DLD1 (cell line): Measurements from ENCODE around the gene HSPB8.

ENCODE experiments used
- in situ Hi-C: cut with HindIII; loops from 2 replicates; pipeline ENCODE4 v1.10.0; 2017; ENCODE audit warnings: low sequenced_read_pairs

Gene HSPB8

GRCh38 chr12:119169150-119169549 is 9.6 kb upstream of the HSPB8 start:
- in situ Hi-C loops, result no loop called here

DNA sequence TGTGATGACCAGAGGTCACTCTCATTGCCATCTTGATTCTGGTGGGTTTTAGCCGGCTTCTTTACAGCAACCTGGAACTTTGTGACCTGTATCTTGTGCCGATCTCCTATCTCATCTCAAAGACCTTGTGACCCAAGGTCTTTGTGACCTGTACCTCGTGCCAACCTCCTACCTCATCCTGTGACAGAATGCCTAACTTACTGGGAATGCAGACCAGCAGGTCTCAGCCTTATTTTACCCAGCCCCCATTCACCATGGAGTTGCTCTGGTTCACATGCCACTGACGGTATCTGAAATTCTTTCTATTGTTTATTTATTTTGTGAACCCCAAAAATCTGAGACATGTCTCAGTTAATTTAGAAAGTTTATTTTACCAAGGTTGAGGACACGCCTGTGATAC is 7.4 kb upstream of the HSPB8 start:
- in situ Hi-C loops, result no loop called here

DNA sequence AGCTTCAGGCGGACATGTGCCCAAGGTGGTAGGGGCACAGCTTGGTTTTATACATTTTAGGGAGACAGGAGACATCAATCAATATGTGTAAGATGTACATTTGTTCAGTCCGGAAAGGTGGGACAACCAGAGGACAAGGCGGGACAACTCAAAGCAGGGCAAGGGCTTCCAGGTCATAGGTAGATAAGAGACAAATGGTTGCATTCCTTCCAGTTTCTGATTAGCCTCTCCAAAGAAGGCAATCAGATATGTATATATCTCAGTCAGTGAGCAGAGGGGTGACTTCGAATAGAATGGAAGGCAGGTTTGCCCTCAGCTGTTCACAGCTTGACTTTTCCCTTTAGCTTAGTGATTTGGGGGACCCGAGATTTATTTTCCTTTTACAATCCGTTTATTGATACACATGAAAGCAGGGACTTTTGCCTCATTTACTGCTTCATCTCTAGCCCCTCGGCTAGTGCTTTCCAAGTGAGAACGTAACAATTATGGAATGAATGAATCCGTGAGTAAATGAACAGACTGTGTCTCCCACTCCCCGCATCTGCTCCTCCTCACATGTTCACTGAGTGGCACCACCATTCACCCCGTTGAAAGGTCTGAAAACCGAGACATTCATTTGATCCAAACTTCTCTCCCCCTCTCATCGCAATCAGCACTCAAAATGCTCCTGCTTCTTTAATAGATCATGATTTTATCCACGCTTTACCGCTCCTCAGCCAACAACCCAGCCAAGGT is 6.9 kb upstream of the HSPB8 start:
- in situ Hi-C loops, result no loop called here

DNA sequence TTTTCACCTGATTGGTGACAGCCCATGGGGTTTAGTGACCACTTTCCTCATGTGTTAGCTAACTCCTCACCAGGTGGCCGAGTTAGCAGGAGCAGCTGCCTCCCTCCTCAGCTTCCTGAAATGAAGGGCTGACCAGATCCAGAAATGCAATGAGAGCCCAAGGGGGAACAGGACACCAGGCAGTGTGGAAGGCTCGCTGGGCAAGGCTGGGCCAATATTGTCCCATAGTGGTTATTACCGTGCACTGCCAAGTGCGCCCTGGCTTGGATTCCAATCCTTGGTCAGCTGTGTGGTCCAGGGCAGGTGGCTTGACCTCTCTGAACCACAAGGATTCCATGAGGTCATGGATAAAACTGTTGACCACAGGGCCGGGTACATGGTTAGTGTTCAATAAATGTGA is 3.6 kb upstream of the HSPB8 start:
- in situ Hi-C loops, result no loop called here

DNA sequence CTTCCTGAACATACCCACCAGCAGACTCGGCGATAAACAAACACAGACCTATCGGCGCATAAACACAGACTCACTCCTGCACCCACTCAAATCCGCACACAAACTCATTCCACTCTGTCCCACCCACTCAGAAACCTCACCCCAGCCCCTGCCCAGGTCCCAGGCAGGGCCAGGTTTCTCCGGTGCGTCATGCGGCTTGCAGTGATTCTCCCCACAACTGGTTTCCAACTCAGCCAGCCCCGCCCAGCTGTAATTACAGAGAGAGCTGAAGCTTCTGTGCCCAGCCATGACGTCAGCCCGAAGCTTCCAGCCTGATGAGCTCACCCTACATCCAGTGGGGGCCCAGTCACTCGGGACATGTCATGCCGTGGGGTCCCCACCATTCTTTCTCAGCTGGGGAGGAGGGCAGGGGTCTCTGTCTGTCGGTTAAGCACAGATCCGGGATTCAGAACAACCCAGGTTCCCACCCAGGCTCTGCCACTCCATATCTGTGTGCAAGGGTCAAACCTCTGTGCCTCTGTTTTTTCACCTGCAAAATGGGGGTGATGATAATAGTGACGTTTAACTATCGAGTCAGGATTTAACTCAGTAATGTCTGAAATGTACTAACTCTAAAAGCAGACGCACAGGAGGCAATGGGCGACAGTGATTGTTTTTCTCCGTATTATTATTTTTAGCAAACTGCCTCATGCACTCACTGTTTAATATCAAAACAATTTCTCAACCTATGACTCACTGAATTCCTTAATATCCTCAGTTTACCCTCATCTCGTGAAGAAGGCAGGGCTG is 2.3 kb upstream of the HSPB8 start:
- in situ Hi-C loops, result no loop called here

GRCh38 chr12:119177056-119177325 is 1.7 kb upstream of the HSPB8 start:
- in situ Hi-C loops, result no loop called here

DNA sequence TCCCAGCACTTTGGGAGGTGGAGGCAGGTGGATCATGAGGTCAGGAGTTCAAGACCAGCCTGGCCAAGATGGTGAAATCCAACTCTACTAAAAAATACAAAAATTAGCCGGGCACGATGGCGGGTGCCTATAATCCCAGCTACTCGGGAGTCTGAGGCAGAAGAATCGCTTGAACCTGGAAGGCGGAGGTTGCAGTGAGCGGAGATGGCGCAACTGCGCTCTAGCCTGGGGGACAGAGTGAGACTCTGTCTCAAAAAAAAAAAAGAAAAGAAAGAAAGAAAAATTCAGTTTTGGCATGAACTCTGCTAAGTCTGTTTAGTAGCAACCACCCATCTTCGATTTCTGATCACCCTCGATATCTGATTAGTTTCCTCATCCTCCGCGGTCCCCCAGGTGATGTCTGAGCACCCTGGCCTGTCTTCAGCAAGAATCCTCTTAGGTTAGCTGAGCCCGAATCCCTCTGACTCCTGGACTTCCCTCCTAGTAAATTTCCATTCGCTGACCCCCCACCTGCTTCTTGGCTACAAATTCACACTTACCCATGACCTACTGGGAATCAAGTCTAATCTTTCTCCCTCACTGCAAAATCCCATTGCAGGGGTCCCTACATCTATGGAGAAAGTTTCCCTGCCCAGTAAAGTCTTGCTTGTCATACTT is 879 bp upstream of the HSPB8 start:
- in situ Hi-C loops, result no loop called here

GRCh38 chr12:119179335-119180021 is 747 bp downstream of the HSPB8 start:
- in situ Hi-C loops, result no loop called here

- in situ Hi-C loops, result no loop called here
These were observed 1.8 kb downstream of the HSPB8 start for GRCh38 chr12:119180380-119181040.

DNA sequence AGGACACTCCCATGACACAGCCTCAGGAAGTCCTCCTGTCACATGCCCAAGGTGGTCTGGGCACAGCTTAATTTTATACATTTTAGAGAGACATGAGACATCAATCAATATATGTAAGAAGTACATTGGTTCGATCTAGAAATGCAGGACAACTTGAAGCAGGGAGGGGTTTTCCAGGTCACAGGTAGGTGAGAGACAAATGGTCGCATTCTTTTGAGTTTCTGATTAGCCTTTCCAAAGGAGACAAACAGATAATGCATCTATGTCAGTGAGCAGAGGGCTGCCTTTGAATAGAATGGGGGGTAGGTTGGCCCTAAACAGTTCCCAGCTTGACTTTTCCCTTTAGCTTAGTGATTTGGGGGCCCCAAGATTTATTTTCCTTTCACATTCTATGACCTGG is 2.5 kb downstream of the HSPB8 start:
- in situ Hi-C loops, result no loop called here

DNA sequence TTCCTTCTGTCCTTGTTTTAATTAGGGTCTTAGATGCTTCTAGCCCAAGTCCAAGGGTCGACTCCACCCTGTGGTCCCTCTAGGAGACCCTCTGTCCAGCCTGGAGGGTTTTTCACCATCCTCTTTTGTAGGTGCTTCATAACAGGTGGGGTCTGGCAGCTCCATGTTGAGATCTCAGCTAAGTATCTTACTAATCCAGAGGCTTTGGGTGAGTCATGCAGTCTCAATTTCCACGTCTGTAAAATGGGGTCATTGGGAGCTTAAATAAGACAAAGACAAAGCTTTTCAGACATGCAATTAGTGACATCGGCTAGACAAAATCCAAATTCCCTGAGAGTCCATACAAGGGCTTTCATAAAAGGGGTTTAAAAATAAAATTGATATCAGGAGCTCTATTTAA is 3.2 kb downstream of the HSPB8 start:
- in situ Hi-C loops, result no loop called here

GRCh38 chr12:119182701-119183493 is 4.2 kb downstream of the HSPB8 start:
- in situ Hi-C loops, result no loop called here

DNA sequence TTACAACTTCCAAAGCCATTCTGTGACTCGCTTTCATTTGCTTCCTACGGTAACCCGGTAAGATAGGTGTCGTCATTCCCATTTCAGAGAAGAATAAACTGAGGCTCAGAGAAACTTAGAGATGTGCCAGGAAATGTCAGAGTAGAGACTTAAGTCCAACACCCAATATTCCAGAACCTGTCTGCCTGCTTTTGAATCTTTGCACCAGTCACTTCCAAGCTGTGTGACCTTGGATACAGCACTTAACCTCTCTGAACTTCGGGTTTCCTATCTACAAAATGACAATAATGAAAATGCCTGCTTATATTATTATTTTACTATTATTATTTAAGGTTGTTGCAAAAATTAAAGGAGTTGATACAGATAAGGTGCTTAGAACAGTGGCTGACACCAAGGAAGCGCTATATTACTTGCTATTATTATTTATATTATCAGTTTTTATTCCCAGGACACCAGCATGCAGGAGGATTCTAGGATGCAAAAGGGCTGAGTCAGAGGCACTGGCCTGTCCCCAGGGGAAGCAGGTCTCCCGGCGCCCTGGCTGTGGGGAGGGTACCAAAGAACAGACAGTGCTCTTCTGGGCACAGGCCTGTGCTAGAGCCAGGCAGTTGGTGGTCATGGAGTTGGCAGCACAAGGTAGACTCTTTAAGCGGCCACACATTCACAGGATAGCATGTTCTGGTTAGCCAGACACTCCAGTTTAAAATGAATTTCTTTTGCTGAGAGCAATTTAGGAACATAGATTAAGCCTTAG is 5.4 kb downstream of the HSPB8 start:
- in situ Hi-C loops, result no loop called here

DNA sequence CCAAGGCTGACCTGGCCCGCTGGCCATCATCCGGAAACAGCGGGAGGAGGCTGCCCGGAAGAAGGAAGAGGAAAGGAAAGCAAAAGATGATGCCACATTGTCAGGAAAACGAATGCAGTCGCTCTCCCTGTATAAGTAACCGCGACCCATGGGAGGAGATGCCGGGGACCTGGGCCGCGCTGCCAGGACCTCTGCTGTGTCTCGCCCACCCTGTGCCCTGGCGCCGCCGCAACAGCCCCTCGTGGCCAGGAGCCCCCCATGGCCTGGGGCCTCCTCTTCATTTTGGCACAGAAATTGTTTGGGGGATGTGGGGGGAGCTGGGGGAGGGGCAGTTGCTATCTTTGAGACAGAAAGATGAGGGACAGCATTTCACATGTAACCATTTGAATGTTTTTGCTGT is 16.5 kb downstream of the HSPB8 start:
- in situ Hi-C loops, result no loop called here

GRCh38 chr12:119198440-119198839 is 19.7 kb downstream of the HSPB8 start:
- in situ Hi-C loops, result no loop called here

DNA sequence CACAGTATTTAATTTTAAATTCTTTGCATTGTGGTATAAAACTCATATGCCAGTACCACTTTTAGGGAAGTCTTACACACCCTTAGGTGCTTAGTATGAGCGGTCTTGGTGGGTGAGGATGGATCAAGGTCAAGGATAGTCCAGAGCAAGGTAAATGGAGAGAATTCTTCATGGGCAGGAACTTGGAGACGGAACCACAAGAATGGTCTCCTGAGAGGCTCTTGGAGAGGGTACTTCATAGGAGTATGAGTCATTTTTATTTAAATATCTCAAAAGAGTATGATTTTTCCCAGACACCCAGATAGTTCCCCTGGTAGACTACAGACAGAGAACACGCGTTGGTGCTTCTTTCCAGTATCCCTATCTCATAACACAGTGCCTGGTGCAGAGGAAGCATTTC is 21.9 kb downstream of the HSPB8 start:
- in situ Hi-C loops, result no loop called here

DNA sequence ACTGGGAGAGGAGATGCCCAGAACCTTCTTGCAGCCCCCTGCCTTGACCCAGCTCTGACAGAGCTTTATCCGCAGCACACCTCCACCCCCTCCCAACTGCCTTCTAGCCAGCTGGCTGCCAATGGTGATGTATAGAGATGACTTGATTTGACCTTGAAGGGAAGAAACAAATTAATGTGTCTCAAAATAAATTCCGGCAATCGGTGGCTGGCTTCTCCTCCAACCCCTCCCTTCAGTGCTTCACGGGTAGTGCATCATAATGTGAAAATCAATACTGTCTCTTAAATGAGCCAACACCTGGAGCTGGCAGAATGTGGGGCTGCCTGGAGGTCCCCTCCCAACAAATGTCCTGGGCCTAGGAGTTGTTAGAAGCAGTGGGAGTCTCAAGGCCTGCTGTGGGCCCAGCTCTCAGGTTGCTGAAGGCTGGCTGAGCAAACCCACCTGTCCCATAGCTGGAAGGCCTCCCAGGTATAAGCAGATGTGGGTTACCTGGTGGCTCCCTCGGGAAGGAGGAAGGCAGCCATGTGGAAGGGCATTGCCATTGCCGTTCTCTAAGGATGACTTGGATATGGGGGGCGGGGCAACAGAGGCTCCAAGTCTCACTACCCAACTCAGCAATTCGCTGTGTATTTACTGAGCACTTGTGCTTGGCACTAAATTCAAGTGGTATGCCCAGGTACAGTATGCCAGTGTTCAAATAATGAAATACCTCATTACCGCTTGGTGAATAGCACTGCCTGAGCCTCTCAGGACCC is 23.2 kb downstream of the HSPB8 start:
- in situ Hi-C loops, result no loop called here

GRCh38 chr12:119202544-119202943 is 23.8 kb downstream of the HSPB8 start:
- in situ Hi-C loops, result no loop called here

DNA sequence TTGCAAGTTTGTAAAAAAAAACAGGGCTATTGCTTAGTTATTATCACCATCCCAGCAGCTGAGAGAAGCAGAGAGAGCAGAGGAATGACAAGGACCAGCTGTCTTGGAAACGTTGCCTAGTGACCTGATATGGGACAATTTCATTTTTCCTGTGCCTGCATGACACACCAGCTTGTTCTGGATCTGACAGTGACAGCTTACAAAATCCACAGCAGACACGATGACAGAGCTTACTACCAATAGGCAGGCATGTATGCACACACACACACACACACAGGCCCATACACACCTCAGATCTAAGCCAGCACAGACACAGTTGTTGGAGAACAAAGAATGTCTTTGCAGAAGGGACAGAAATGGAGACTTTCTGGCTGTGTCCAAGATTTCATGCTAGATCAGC is 25.4 kb downstream of the HSPB8 start:
- in situ Hi-C loops, result no loop called here
